ENCODE results near the gene SLC25A45.

DNA sequence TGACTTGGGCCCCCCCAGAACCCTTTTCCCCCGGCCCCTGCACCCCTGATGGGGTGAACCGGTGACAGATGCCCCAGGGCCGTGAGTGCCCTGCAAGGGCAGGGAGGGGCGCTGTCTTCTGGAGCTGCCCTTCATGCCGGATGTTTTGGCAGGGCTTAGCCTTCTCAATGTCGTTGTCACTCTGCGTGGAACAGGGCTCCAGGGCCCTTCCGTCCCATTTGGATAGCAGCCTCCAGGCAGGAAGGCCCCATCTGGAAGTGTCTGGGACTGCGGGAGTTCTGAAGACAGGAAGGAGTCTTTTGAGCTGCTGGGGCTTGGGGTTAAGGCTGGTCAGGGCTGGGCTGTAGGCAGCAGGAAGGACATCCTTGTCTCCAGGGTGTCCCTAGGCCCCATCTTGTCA, 8.6 kb upstream of the SLC25A45 start:
- TF ChIP-seq CTCF (conservative IDR thresholded peaks at IDR 0.05; ENCODE audit: low read depth, low read length) (peak; percentile 13; the same call in 1 of the 2 replicates), POLR2A (IDR thresholded peaks at IDR 0.05; ENCODE audit: low read depth, low read length) (no peak; the same call in none of the 2 replicates), RFX5 (IDR thresholded peaks at IDR 0.05; ENCODE audit: low read depth, low read length) (no peak), FOS (IDR thresholded peaks at IDR 0.05; ENCODE audit: low read depth, low read length) (no peak)
- TF ChIP-seq, protein P1, sequence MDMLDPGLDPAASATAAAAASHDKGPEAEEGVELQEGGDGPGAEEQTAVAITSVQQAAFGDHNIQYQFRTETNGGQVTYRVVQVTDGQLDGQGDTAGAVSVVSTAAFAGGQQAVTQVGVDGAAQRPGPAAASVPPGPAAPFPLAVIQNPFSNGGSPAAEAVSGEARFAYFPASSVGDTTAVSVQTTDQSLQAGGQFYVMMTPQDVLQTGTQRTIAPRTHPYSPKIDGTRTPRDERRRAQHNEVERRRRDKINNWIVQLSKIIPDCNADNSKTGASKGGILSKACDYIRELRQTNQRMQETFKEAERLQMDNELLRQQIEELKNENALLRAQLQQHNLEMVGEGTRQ (IDR thresholded peaks at IDR 0.05; ENCODE audit: low read depth, low read length): no peak
